CD4-positive, alpha-beta T cell treated with Interleukin-17A for 4 hours (primary cell): ENCODE results near the gene FBXL13.
"Not testable (repeated sequence)": the region's sequence is repeated elsewhere in the genome, so short reads cannot be mapped to it uniquely, and the experiment has no call there.

Experiments
- DNase-seq: peaks from one replicate; pipeline ENCODE4 v3.0.0-alpha.2; 2020; ENCODE audit warnings: mixed read lengths

FBXL13 gene

GRCh38 chr7:103078226-103078625, 3.6 kb upstream of the FBXL13 start:
- DNase-seq = not testable (repeated sequence)

- DNase-seq = no peak
These were observed 2.7 kb upstream of the FBXL13 start for GRCh38 chr7:103077318-103077717.

GRCh38 chr7:103076764-103077163, 2.2 kb upstream of the FBXL13 start:
- peak; percentile 4 for DNase-seq

- DNase-seq = peak; percentile 76
These were observed 832 bp upstream of the FBXL13 start for GRCh38 chr7:103075337-103075918.

GRCh38 chr7:103073989-103074518, 542 bp downstream of the FBXL13 start:
- DNase-seq = no peak

- no peak for DNase-seq
These were observed 3.6 kb downstream of the FBXL13 start for GRCh38 chr7:103071000-103071399.

GRCh38 chr7:103068414-103069403, 5.9 kb downstream of the FBXL13 start:
- DNase-seq = no peak

GRCh38 chr7:103065667-103066066, 8.9 kb downstream of the FBXL13 start:
- DNase-seq = peak; percentile 50

- DNase-seq = no peak
These were observed 10.7 kb downstream of the FBXL13 start for GRCh38 chr7:103063895-103064294.

- no peak for DNase-seq
These were observed 15.1 kb downstream of the FBXL13 start for GRCh38 chr7:103059471-103059870.

- DNase-seq = no peak
These were observed 16.5 kb downstream of the FBXL13 start for GRCh38 chr7:103058122-103058521.

GRCh38 chr7:103056006-103056405, 18.6 kb downstream of the FBXL13 start:
- not testable (repeated sequence) for DNase-seq

GRCh38 chr7:103051519-103051918, 23.1 kb downstream of the FBXL13 start:
- no peak for DNase-seq

GRCh38 chr7:103048833-103049232, 25.8 kb downstream of the FBXL13 start:
- no peak for DNase-seq

GRCh38 chr7:103041815-103042214, 32.8 kb downstream of the FBXL13 start:
- DNase-seq = not testable (repeated sequence)

- DNase-seq = not testable (repeated sequence)
These were observed 36.5 kb downstream of the FBXL13 start for GRCh38 chr7:103037823-103038739.

- no peak for DNase-seq
These were observed 37.1 kb downstream of the FBXL13 start for GRCh38 chr7:103037476-103037822.

- DNase-seq = not testable (repeated sequence)
These were observed 40.3 kb downstream of the FBXL13 start for GRCh38 chr7:103034318-103034717.

- DNase-seq = no peak
These were observed 42.8 kb downstream of the FBXL13 start for GRCh38 chr7:103031781-103032180.

- no peak for DNase-seq
These were observed 43.6 kb downstream of the FBXL13 start for GRCh38 chr7:103031024-103031423.

GRCh38 chr7:103025341-103025740, 49.3 kb downstream of the FBXL13 start:
- DNase-seq = no peak

GRCh38 chr7:103023578-103023977, 51.0 kb downstream of the FBXL13 start:
- not testable (repeated sequence) for DNase-seq

- DNase-seq = not testable (repeated sequence)
These were observed 53.1 kb downstream of the FBXL13 start for GRCh38 chr7:103021490-103021889.
